Measurements from ENCODE around the gene DOCK1.

DNA sequence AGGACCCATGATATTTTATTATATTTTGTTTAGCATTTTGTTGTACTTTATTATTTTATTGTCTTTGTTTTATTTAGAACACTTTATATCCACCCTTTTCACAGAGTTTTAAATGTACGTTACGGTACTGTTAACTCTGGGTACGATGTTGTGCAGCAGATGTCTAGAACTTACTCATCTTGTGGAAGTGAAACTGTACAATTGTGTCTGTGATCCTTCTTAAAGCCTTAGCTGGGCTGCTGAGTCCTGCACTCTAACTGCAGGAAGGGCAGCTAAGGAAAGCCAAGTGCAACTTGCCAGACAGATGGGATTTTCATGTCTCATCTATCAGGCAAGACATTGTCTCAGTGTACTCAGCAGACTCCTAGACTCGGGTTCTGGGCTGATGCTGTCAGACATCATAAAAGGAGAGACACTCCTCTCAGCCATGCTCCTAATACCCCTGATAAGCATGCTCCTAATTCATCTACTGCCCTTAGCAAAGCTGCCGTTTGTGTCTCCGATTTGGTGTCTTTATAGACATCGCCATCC is 305.8 kb downstream of the DOCK1 start:
- TF ChIP-seq CTCF (conservative IDR thresholded peaks at IDR 0.05) (no peak), ZFX (IDR thresholded peaks at IDR 0.05) (no peak)

Measured in C4-2B (cell line).